Esophagus muscularis mucosa (tissue), 4 donors: ENCODE results near the gene CCDC181. TPM values are rescaled to one million over a fixed set of nuclear protein-coding genes. Genes with fewer than 3 reads are reported as not detected.

Experiments
- DNase-seq: peaks from one replicate; pipeline ENCODE4 v3.0.0-alpha.2; 2017; ENCODE audit errors: extremely low spot score
- H3K27ac ChIP-seq, 4 donors: fragments of 200-600 bp; sonication (generic); replicated peaks in 1 of 4; 1 replicate in 3 of 4; 2 replicates in 1 of 4; pipeline ENCODE4 v1.5.1; 2016 to 2019; ENCODE audit warnings: mild to moderate bottlenecking in 1 of 4
- H3K27me3 ChIP-seq, 4 donors: fragments of 200-600 bp; sonication (generic); one replicate each; pipeline versions ENCODE4 v1.5.1 to v1.6.0; 2016 to 2019
- H3K36me3 ChIP-seq, 4 donors: fragments of 200-600 bp; sonication (generic); one replicate each; pipeline ENCODE4 v1.5.1; 2016 to 2019
- H3K4me1 ChIP-seq, 4 donors: fragments of 200-600 bp; sonication (generic); one replicate each; pipeline ENCODE4 v1.5.1; 2016 to 2019
- H3K4me3 ChIP-seq, 4 donors: fragments of 200-600 bp; sonication (generic); 1 replicate in 2 of 4; 2 replicates in 2 of 4; pipeline ENCODE4 v1.5.1; 2016 to 2019; ENCODE audit warnings: mild to moderate bottlenecking in 4 of 4, moderate library complexity in 1 of 4
- H3K9me3 ChIP-seq, 4 donors: fragments of 200-600 bp; sonication (generic); 1 replicate in 3 of 4; 2 replicates in 1 of 4; pipeline ENCODE4 v1.5.1; 2016 to 2019
- CTCF ChIP-seq, 3 experiments: fragments of 200-600 bp in 2 of 3; fragments of 450-650 bp in 1 of 3; sonication (generic) in 2 of 3; IDR thresholded peaks; one replicate each; pipeline ENCODE4 v1.5.1; 2017 to 2019; ENCODE audit warnings: antibody characterized with exemption in 3 of 3, mild to moderate bottlenecking in 2 of 3, moderate library complexity in 1 of 3
- EP300 ChIP-seq: sonication (generic); formaldehyde crosslinking; IDR thresholded peaks from one replicate; pipeline ENCODE4 v1.6.1; 2017; ENCODE audit warnings: antibody characterized with exemption
- POLR2A ChIP-seq: fragments of 450-650 bp; IDR thresholded peaks from one replicate; pipeline ENCODE4 v1.6.1; 2017; ENCODE audit warnings: antibody characterized with exemption, moderate library complexity, mild to moderate bottlenecking, low read depth
- POLR2AphosphoS5 ChIP-seq, 2 donors: sonication (generic); formaldehyde crosslinking; IDR thresholded peaks; one replicate each; pipeline ENCODE4 v1.6.1; 2017; ENCODE audit warnings: antibody characterized with exemption in 2 of 2
- WGBS: methylation state at CpG from one replicate; pipeline ENCODE4 v1.1.5; 2018; 5-methylcytosine and 5-hydroxymethylcytosine counted together
- intact Hi-C: fragments of 100-400 bp; cut with DNase I; formaldehyde crosslinking; loops from one replicate; pipeline ENCODE4 v1.15.1; 2023
- total RNA-seq, 4 donors: library from RNA; depleted of rRNA; stranded (reverse); fragments of >200 nt; gene quantifications; one replicate each; pipeline versions ENCODE4 v1.1.0 to v1.2.1, GENCODE V29; 2016

CCDC181 gene
- total RNA-seq, 4 donors from 2014 or later: 0.80 to 2.3 (median 0.91) TPM

- Histone ChIP-seq H3K9me3 (no peaks in the 10 kb centered on the region), H3K36me3 (peaks cover 0 to 29% (median 15%) of the 10 kb centered on the region in 4 donors), H3K27ac (peak within 1 kb of the TSS; percentile 74 to 85 (median 76)), H3K4me3 (peak within 1 kb of the TSS; percentile 62 to 73 (median 68)), H3K27me3 (no peaks in the 10 kb centered on the region), H3K4me1 (peaks cover 6 to 36% (median 22%) of the 10 kb centered on the region in 4 donors)
- DNase-seq: peak; percentile 99
- intact Hi-C loops: no loop called here
- TF ChIP-seq POLR2A: no peak
- TF ChIP-seq POLR2AphosphoS5 (IDR thresholded peaks at IDR 0.05): peak; percentile 78 to 79
- 0% methylated on average over 36 of the region's 37 CpGs for WGBS
These were observed 59.4 kb downstream of the CCDC181 start, which contains the start of the genes BLZF1 and NME7 for GRCh38 chr1:169367686-169368405. Gene BLZF1 (plus strand): TSS chr1:169368195. CDS start chr1:169369523, 1,328 bp downstream. Gene NME7 (minus strand): TSS chr1:169367797. CDS start chr1:169367710, 87 bp downstream.

DNA sequence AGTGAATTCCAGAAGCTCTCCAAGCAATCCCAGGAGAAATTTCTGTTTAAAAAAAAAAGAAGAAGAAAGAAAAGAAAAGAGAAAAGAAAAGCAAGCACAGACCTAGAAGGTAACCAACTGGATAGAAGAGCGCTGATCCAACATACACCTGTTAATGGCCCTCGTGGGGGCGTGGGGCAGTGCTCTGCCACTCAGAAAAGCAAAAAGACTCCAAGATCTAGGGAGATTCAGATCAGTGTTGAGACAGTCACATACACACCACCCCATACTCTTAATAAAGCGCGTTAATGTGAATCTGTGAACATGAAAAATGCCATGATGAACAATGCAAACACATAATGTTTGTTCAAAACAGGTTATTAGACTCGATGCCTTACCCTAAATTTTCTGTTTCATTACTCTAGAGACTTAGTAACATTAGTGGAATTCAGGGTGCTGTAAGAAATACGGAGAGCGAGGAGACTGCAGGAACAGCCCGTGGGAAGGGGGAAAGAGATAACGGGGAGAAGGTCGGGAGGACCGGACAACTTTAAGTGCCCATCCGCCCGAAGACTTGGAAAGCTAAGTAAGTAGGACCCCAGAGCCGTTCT, 60.1 kb downstream of the CCDC181 start:
- WGBS: 8% methylated on average over 15 of the region's 15 CpGs
- intact Hi-C loops: no loop called here
- no peaks in the 10 kb centered on the region for H3K27me3 ChIP-seq
- TF ChIP-seq POLR2A (no peak), EP300 (no peak), POLR2AphosphoS5 (IDR thresholded peaks at IDR 0.05) (no peak), CTCF (IDR thresholded peaks at IDR 0.05) (no peak)
- no peak for DNase-seq
- H3K4me3 ChIP-seq: peak overlapping the region; percentile 62 to 73 (median 68)
- peaks cover 0 to 23% (median 15%) of the 10 kb centered on the region in 4 donors for H3K36me3 ChIP-seq
- peaks cover 6 to 33% (median 22%) of the 10 kb centered on the region in 4 donors for H3K4me1 ChIP-seq
- H3K9me3 ChIP-seq: no peaks in the 10 kb centered on the region
- H3K27ac ChIP-seq: peak overlapping the region; percentile 74 to 85 (median 76)

DNA sequence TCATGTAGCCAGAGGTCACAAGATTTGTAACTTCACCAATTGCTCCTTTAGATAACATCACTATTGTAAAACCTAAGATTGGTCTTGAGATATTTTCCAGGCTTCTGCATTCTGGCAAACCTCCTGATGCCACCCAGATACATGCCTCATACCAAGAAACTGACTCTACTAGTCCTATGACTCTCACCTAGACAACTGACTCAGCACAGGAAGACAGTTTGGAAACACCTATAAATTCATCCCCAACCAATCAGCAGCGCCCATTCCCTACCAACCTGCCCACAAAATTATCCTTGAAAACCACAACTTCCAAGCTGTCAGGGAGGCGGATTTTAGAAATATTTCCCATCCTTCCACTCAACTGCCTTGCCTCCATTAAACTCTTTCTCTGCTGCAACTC, 62.3 kb downstream of the CCDC181 start:
- TF ChIP-seq POLR2A (no peak), EP300 (no peak), POLR2AphosphoS5 (IDR thresholded peaks at IDR 0.05) (no peak), CTCF (IDR thresholded peaks at IDR 0.05) (no peak)
- H3K9me3 ChIP-seq: no peaks in the 10 kb centered on the region
- H3K27me3 ChIP-seq: no peaks in the 10 kb centered on the region
- H3K36me3 ChIP-seq: peaks cover 0 to 5% (median 3%) of the 10 kb centered on the region in 4 donors
- no peak overlapping the region for H3K27ac ChIP-seq
- H3K4me3 ChIP-seq: no peak overlapping the region
- intact Hi-C loops: no loop called here
- WGBS: 91% methylated on average over 2 of the region's 2 CpGs
- no peak for DNase-seq
- peaks cover 6 to 25% (median 22%) of the 10 kb centered on the region in 4 donors for H3K4me1 ChIP-seq

- H3K27me3 ChIP-seq: no peaks in the 10 kb centered on the region
- H3K4me1 ChIP-seq: peaks cover 0 to 13% (median 11%) of the 10 kb centered on the region in 4 donors
- no peaks in the 10 kb centered on the region for H3K36me3 ChIP-seq
- no peak overlapping the region for H3K4me3 ChIP-seq
- no peak overlapping the region for H3K27ac ChIP-seq
- intact Hi-C loops: no loop called here
- no peak for TF ChIP-seq POLR2A
- no peak for TF ChIP-seq CTCF (IDR thresholded peaks at IDR 0.05)
- TF ChIP-seq POLR2AphosphoS5 (IDR thresholded peaks at IDR 0.05): no peak
- no peak for TF ChIP-seq EP300
- H3K9me3 ChIP-seq: no peaks in the 10 kb centered on the region
- DNase-seq: no peak
- WGBS: 78% methylated on average over 5 of the region's 5 CpGs
These were observed 64.1 kb downstream of the CCDC181 start for GRCh38 chr1:169363046-169363730.

GRCh38 chr1:169361281-169361680, 66.0 kb downstream of the CCDC181 start:
- H3K27ac ChIP-seq: no peak overlapping the region
- no peaks in the 10 kb centered on the region for H3K9me3 ChIP-seq
- no peak overlapping the region for H3K4me3 ChIP-seq
- 94% methylated on average over 7 of the region's 7 CpGs for WGBS
- TF ChIP-seq EP300 (no peak), CTCF (IDR thresholded peaks at IDR 0.05) (no peak), POLR2AphosphoS5 (IDR thresholded peaks at IDR 0.05) (no peak), POLR2A (no peak)
- intact Hi-C loops: no loop called here
- peaks cover 0 to 3% (median 1%) of the 10 kb centered on the region in 4 donors for H3K4me1 ChIP-seq
- H3K27me3 ChIP-seq: no peaks in the 10 kb centered on the region
- no peak for DNase-seq
- H3K36me3 ChIP-seq: no peaks in the 10 kb centered on the region
